Gastroesophageal sphincter (tissue), 4 donors: Measurements from ENCODE around the gene RIMS4. TPM values are rescaled to one million over a fixed set of nuclear protein-coding genes. Genes with fewer than 3 reads are reported as not detected.

Experiments
- ATAC-seq: fragments of 150-250 bp; one replicate; pipeline ENCODE4 v1.9.1; 2016; ENCODE audit warnings: mild to moderate bottlenecking, moderate library complexity
- H3K27ac ChIP-seq, 4 donors: fragments of 200-600 bp; sonication (generic) in 3 of 4; 1 replicate in 3 of 4; 2 replicates in 1 of 4; pipeline ENCODE4 v1.5.1; 2016 to 2019
- H3K27me3 ChIP-seq: fragments of 200-600 bp; sonication (generic); one replicate; pipeline ENCODE4 v1.5.1; 2019
- H3K36me3 ChIP-seq, 2 donors: fragments of 200-600 bp; sonication (generic); one replicate each; pipeline ENCODE4 v1.5.1; 2019; ENCODE audit warnings: control low read depth in 1 of 2
- H3K4me1 ChIP-seq, 3 donors: fragments of 200-600 bp; sonication (generic); 1 replicate in 2 of 3; 2 replicates in 1 of 3; pipeline ENCODE4 v1.5.1; 2016 to 2019; ENCODE audit warnings: control low read depth in 2 of 3
- H3K4me3 ChIP-seq, 2 donors: fragments of 200-600 bp; sonication (generic); one replicate each; pipeline ENCODE4 v1.5.1; 2019; ENCODE audit warnings: mild to moderate bottlenecking in 1 of 2, moderate library complexity in 1 of 2
- H3K9me3 ChIP-seq, 3 donors: fragments of 200-600 bp; sonication (generic); one replicate each; pipeline ENCODE4 v1.5.1; 2017 to 2019; ENCODE audit warnings: control low read depth in 2 of 3
- EP300 ChIP-seq: sonication (generic); formaldehyde crosslinking; IDR thresholded peaks from one replicate; pipeline ENCODE4 v1.6.1; 2017; ENCODE audit warnings: antibody characterized with exemption, mild to moderate bottlenecking
- POLR2A ChIP-seq, 2 donors: fragments of 450-650 bp; IDR thresholded peaks; one replicate each; pipeline ENCODE4 v1.6.1; 2017; ENCODE audit warnings: antibody characterized with exemption in 2 of 2, mild to moderate bottlenecking in 2 of 2, moderate library complexity in 1 of 2
- POLR2AphosphoS5 ChIP-seq: sonication (generic); formaldehyde crosslinking; IDR thresholded peaks from one replicate; pipeline ENCODE4 v1.6.1; 2017; ENCODE audit warnings: antibody characterized with exemption
- WGBS, 2 donors: methylation state at CpG; one replicate each; pipeline ENCODE4 v1.1.5; 2018; ENCODE audit warnings: low coverage in 1 of 2; 5-methylcytosine and 5-hydroxymethylcytosine counted together
- total RNA-seq, 4 donors: library from RNA; depleted of rRNA; stranded (reverse); fragments of >200 nt; gene quantifications; one replicate each; pipeline ENCODE4 v1.1.0, GENCODE V29; 2016
- TF ChIP-seq, protein P1 (sequence below), 4 experiments: fragments of 200-600 bp in 2 of 4; fragments of 450-650 bp in 2 of 4; sonication (generic) in 1 of 4; IDR thresholded peaks; one replicate each; pipeline ENCODE4 v1.5.1; 2017 to 2019; ENCODE audit warnings: antibody characterized with exemption in 4 of 4, mild to moderate bottlenecking in 2 of 4, moderate library complexity in 2 of 4

RIMS4 gene
- total RNA-seq, 4 donors from 2014 or later, result 1.2 to 4.6 (median 2.4) TPM

- ATAC-seq, result no peak
- no peak overlapping the region for H3K4me3 ChIP-seq
- H3K36me3 ChIP-seq, result no peaks in the 10 kb centered on the region
- no peak overlapping the region for H3K27ac ChIP-seq
- peaks cover 0 to 23% (median 3%) of the 10 kb centered on the region in 3 donors for H3K4me1 ChIP-seq
- TF ChIP-seq POLR2A (IDR thresholded peaks at IDR 0.05) (no peak), EP300 (no peak), POLR2AphosphoS5 (no peak)
- TF ChIP-seq, protein P1, sequence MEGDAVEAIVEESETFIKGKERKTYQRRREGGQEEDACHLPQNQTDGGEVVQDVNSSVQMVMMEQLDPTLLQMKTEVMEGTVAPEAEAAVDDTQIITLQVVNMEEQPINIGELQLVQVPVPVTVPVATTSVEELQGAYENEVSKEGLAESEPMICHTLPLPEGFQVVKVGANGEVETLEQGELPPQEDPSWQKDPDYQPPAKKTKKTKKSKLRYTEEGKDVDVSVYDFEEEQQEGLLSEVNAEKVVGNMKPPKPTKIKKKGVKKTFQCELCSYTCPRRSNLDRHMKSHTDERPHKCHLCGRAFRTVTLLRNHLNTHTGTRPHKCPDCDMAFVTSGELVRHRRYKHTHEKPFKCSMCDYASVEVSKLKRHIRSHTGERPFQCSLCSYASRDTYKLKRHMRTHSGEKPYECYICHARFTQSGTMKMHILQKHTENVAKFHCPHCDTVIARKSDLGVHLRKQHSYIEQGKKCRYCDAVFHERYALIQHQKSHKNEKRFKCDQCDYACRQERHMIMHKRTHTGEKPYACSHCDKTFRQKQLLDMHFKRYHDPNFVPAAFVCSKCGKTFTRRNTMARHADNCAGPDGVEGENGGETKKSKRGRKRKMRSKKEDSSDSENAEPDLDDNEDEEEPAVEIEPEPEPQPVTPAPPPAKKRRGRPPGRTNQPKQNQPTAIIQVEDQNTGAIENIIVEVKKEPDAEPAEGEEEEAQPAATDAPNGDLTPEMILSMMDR (IDR thresholded peaks at IDR 0.05), result no peak
- peaks cover 12% of the 10 kb centered on the region for H3K27me3 ChIP-seq
- no peaks in the 10 kb centered on the region for H3K9me3 ChIP-seq
- WGBS, 2 donors, result 63% methylated on average over 2 of the region's 10 CpGs; no CpG with 5 or more reads in 1 of the 2 donors
Observed at GRCh38 chr20:44758247-44759101, 51.9 kb downstream of the RIMS4 start.

DNA sequence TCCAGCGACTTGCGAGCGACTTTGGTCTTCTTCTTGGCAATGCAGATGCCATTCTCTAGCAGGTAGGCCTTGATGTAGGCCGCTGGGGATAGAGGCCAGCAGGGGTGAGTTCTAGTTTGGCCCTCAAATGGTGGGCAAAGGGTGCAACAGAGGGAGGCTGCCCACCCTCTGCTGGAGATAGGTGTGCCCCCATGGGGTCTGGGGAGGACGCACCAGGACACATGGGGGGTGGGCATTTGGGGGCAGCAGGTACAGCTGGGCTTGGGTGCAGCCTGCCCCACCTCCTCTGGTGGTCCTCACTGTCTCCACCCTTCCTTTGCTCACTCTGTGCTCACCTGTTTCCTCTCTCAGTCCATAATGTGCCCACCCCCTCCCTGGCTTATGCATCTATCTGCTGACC, 53.4 kb downstream of the RIMS4 start:
- no peak for TF ChIP-seq POLR2AphosphoS5
- TF ChIP-seq POLR2A (IDR thresholded peaks at IDR 0.05), result no peak
- TF ChIP-seq EP300, result no peak
- TF ChIP-seq, protein P1 (IDR thresholded peaks at IDR 0.05), result no peak
- peaks cover 28% of the 10 kb centered on the region for H3K27me3 ChIP-seq
- peaks cover 0 to 9% (median 0%) of the 10 kb centered on the region in 3 donors for H3K4me1 ChIP-seq
- no peak overlapping the region for H3K4me3 ChIP-seq
- WGBS, 2 donors, result no CpG with 5 or more reads among the region's 5 CpGs
- no peaks in the 10 kb centered on the region for H3K36me3 ChIP-seq
- no peaks in the 10 kb centered on the region for H3K9me3 ChIP-seq
- H3K27ac ChIP-seq, result no peak overlapping the region
- no peak for ATAC-seq

DNA sequence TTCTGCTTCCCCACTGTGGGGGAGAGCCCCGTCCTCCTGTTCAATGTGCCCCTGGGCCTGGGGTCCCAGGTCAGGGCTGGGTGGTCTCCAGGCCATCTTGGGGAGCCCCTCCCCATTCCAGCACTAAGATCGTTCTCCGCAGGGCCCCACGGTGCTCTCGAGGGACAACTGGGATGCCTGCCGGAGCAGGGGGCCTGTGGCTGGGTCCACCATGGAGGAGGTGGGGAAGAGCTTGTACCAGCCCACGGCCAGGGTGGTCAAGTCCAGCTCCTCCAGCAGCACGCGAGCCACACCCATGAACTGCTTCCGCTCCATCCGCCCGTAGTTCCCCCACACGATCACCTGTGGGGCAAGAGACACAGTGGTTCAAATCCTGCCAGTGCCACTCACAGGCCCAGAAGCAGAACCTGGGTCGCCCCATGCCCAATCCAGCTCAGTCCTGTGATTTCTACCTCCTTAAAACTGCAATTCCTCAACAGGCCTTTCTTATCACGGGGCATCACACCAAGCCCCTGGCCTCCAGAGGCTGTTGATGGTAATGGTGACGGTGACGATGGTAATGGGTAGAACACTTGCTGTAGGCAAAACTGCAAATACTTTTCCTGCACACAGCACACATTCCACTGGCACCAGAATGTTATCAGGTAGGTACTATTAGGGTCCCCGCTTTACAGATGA, 54.2 kb downstream of the RIMS4 start:
- Histone ChIP-seq H3K9me3 (no peaks in the 10 kb centered on the region), H3K36me3 (no peaks in the 10 kb centered on the region), H3K27me3 (peaks cover 36% of the 10 kb centered on the region), H3K4me3 (no peak overlapping the region), H3K27ac (no peak overlapping the region), H3K4me1 (peaks cover 0 to under 1% (median 0%) of the 10 kb centered on the region in 3 donors)
- 78 to 89% methylated on average over 4 to 9 of the region's 18 CpGs for WGBS, 2 donors
- TF ChIP-seq EP300, result no peak
- TF ChIP-seq POLR2AphosphoS5, result no peak
- TF ChIP-seq, protein P1 (IDR thresholded peaks at IDR 0.05), result no peak
- no peak for TF ChIP-seq POLR2A (IDR thresholded peaks at IDR 0.05)
- no peak for ATAC-seq

DNA sequence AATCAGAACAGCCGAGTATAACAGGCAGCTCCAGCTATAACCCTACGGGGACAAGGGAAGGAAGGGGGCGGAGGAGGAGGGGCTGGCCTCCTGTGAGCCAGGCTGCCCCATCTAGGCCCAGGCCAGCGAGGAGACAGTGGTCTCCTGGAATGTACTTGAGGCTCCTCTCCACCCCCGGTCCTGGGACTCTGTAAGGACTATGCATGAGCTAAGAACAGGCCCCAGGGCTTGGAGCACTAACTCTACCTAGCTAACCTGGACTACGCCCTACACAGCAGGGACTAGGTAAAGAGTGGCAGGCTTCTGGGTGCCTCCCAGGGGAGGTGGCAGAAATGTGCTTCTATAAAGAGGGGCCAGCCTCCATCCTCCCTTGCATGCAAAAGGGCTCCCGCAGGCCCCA, 55.8 kb downstream of the RIMS4 start:
- Histone ChIP-seq H3K4me1 (peaks cover 0 to 12% (median 0%) of the 10 kb centered on the region in 3 donors), H3K9me3 (no peaks in the 10 kb centered on the region), H3K36me3 (peaks cover 0 to 5% of the 10 kb centered on the region in 2 donors), H3K4me3 (no peak overlapping the region), H3K27ac (no peak overlapping the region), H3K27me3 (peaks cover 52% of the 10 kb centered on the region)
- TF ChIP-seq POLR2AphosphoS5 (no peak), POLR2A (IDR thresholded peaks at IDR 0.05) (no peak), EP300 (no peak)
- TF ChIP-seq, protein P1 (IDR thresholded peaks at IDR 0.05), result no peak
- ATAC-seq, result no peak
- 39 to 73% methylated on average over 4 to 5 of the region's 7 CpGs for WGBS, 2 donors
